MV-4-11 (cell line): ENCODE results near the gene CUX1.

ENCODE experiments used
- DNase-seq: peaks from one replicate; lab custom pipeline; 2025; lab: John Stamatoyannopoulos, UW

CUX1 gene

GRCh38 chr7:102236592-102237287, 419.3 kb downstream of the CUX1 start:
- peak; percentile 33 for DNase-seq

DNA sequence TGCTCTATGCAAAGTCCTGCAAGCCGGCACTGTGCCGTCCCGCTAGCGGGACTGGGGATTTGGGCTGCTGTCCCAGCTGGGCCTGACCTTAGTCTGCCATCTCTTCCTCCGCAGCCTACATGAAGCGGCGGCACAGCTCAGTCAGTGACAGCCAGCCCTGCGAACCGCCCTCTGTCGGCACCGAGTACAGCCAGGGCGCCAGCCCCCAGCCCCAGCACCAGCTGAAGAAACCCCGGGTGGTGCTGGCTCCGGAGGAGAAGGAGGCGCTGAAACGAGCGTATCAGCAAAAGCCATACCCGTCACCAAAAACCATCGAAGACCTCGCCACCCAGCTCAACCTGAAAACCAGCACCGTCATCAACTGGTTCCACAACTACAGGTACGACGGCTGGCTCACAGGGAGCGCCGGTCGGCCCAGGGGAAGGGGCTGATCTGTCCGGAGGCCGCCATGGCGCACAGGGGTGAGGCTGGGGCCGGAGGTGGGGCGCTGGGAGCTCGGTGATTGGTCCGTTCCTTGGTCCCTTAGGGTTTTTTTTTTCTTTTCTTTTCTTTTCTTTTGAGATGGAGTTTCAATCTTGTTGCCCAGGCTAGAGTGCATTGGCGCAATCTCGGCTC, 421.9 kb downstream of the CUX1 start:
- DNase-seq, result no peak

DNA sequence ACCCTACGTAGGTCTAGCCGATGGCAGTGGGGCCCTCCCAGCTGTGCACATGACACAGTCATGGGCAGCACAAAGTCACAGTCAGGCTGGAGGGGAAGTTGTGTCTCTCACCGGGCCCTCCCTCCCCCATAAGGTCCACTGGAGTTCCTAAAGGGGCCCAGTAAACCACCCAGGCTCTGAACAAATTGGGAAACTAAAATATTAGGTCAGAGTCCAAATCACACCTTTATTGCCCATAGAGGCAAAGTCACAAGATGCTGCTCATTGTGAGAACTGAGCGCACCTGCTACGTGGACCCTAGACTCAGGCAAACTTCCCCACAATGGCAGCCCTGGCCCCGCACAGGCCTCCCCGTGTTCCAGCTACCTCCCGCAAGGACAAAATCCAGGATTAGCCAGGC, 424.0 kb downstream of the CUX1 start:
- DNase-seq, result no peak

- no peak for DNase-seq
Measured at GRCh38 chr7:102244601-102245000, 427.2 kb downstream of the CUX1 start.

GRCh38 chr7:102248081-102248455, 430.6 kb downstream of the CUX1 start:
- DNase-seq, result no peak

- no peak for DNase-seq
Measured at GRCh38 chr7:102248456-102249395, 431.3 kb downstream of the CUX1 start.

DNA sequence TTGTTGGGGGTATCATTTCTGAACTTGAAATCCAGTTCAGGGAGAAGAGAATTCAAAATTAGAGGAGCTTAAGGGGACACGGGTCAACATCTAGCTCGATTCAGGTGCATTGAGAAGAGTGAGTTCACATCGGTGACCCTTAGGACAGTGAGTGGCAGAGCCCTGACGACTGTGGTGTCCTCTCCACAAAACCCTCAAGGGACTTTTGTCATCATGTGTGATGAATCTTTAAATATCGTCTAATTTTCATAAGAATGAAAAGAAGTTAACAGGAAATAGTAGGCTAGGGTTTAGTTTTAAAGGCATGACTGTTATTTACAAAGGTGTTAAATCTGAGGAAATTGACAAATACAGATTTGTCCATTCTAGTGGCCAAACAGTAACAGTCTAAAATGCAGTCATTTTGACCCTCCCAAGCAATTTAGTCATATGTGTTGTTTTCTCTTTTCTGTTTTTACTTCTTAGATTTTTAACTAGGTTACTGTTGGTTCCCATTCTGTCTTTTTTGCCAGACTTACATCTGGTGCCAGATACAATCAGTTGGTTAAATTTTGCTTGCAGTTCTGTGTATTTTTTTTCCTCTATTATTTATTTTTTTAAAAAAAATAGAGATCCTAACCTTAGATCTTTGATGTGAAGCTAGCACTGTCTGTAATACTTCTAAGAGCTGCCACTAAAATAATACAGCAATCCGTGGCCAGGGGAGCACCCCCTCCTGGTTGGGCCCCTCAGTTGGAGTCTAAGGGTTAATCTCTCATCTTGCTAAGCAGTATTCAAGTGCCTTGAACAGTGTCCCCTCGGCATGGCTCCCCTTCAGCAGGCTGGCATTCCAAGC, 434.3 kb downstream of the CUX1 start:
- no peak for DNase-seq

DNA sequence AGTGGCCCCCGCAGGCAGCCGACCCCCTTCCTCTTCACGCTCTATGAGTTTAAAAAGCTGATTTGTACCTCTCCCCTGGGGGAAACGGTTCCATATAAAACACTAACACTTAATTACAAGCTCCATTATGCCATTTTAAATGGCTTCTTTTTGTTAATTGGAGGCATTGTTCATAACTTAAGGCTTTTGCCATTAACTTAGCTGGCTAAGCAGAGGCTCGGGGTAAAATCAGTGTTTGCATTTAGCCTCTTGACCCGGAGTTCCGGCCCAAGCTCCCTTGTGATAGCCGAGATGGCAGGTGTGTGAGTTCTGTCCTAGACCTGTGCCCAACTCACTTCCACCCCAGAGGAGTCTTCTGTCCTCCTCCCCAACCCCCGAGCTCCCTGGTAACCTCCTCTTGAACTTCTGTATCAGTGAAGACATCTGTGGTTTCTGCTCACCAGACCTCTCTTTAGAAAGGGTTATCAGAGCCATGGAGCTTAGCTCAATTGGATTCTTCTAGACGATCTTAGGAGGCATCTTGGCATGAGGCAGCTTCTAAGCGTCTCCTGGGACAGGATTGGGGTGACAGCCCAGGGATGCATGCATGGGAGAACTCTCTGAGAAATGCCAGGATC, 435.0 kb downstream of the CUX1 start:
- peak; percentile 11 for DNase-seq

DNA sequence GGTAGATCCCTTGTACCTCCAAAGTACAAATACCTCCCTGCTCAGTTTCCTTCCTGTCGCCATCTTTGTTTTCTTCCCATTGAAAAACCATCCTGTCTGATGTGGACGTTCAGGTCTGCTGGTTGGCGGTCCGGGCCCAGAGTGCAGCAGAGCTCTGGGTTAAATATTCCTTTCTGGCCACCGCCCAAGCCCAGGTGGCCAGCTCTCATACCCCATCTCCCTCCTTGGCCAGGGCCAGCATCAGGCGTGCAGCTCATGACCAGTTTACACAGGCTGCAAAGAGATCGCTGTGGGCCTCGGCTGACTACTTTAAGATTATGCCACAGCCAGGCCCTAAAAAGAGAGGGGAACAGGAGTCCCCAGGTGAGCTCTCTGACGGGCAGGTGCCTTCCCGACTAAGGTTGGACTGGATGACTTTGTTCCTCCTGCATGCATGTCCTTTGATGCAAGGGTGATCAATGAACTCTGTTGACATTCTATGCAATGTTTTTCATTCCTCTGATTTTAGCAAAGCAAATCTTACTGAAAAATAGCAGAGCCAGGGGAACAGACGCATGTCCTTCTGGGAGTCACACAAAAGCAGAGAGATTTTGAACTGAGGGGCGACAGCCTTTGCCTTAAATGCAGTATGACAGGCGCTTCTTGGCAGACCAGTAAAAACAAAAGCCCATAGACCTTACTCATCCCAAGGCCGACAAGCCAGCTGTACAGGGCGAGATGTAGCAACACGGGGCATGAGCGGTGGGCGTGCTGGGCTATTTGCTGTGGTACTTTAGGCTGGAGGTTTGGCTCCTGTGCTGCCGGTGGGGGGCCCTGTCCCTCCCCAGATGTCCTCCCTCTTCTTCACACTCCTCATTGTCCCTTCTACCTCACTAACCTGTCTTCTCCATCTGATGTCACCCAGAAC, 435.9 kb downstream of the CUX1 start:
- DNase-seq, result no peak

- no peak for DNase-seq
Measured at GRCh38 chr7:102253973-102254370, 436.5 kb downstream of the CUX1 start.

GRCh38 chr7:102254521-102254920, 437.1 kb downstream of the CUX1 start:
- no peak for DNase-seq

DNA sequence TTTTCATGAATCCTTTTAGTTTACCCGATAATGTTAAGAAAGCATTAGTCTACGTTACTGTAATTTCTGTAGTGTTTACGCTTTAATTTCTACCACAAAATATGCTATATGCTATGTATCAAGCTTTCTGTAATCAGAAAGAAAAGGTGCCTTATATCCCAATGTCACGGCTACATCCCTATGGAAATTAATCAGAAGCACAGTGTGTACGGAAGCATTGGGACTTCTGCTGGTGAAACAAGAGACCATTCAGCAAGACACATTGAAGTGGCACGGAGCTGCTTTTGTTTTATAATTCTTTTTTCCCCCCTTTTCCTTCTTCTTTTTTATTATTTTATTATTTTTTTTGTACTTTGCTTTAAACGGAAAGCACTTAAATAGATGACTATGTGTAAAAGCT, 438.1 kb downstream of the CUX1 start:
- DNase-seq, result no peak

GRCh38 chr7:102255916-102256315, 438.5 kb downstream of the CUX1 start:
- no peak for DNase-seq

DNA sequence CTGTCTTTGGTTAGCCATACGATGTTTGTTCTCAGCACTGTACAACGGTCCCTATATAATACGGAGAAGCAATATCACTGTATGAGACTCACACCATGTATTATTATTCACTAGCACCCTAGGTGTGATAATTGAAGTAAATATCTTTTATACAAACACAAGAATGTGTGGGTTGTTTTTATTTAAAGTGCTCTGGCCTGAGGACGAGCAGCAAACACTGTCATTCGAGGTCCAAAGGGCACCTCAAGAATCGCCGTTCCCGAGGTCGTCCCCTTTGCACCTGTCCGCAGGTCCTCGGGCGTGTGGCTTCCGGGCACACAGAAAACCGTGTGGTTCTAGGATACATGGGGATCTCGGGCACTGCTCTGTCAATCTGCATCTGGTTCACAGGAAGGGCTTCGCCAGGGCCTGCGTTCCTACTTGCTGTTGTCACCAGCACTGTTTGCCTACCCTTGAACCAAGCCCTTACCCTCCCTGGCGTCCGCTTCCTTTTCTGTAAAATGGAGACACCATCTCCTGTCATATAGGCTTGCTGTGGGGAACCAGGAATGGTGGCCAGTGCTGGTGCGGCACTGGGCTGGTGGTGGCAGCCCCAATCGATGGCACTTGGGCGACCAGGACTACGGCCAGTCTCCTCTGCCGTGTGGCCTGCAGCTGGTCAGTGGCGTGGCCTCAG, 440.8 kb downstream of the CUX1 start:
- no peak for DNase-seq

DNA sequence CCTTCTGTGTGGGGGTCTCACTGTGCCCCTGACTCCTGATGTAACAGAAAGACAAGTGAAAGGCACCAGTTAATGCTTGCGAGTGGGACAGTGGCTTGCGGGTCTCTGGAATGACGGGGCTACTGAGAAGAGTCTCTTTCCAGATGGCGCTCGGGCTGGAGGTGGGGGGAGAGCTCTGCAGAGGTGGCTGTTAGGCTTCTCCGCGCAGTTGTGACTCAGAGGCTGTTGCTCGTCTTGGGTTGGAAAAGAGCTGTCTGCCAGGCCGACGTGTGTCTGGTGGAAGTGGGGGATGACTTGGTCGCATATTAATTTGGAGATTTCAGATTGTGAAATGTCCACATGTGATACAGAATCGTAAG, 441.3 kb downstream of the CUX1 start:
- peak; percentile 5 for DNase-seq

- DNase-seq, result no peak
Measured at GRCh38 chr7:102260856-102261255, 443.4 kb downstream of the CUX1 start.

DNA sequence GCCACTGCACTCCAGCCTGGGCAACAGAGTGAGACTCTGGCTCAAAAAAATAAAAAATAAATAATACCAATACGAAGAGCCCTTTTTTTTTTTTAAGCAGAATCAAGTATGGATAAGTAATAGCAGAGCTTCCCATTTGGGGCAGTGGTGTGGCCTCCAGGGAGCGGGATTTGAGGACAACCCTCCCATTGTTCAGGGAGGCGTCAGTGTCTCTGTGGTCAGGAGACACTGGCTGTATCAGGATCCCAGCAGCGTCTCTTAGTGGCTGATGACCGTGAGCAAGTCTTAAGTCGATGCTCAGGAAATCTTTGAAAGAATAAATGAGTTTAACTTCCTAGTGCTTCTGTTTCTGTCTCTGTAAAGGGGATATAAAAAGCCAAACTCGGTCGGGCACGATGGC, 444.0 kb downstream of the CUX1 start:
- DNase-seq, result no peak

DNA sequence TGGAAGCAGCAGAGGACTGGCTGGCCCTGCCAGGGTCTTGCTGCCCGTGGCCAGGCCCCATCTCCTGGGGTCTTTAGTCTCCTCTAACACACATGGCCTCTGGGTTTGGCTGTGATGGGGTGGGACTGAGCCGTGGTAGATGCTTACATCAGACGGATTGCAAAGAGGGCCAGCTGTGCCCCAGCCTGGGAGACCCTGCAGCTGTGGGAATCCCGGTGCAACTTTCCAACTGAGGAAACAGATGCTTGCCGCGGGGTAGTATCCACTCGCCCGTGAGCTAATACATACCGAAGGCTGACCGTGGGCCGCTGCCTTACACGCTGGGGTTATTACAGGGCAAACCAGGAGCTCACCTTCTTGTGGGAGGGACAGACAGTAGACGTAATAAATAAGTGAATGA, 445.1 kb downstream of the CUX1 start:
- DNase-seq, result no peak

- DNase-seq, result peak; percentile 76
Measured at GRCh38 chr7:102264367-102264891, 447.0 kb downstream of the CUX1 start.

DNA sequence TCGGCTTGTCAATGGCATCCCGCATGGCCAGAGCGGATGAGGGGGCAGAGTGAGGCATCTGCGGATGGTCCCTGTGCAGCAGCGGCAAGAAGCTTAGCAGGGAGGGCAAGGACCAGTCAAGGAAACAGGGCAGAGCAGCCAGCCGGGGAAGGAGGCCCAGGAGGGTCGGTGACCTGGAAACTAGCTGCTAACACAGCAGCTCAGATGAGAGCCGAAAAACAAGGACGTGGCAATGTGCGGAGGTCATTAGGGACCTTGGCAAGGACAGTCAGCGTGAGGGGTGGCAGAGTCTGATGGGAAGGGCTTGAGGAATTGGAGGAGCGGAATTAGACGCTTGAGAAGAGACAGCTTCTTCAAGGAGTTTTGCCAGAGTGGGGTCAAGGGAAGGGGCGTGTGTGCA, 449.1 kb downstream of the CUX1 start:
- DNase-seq, result no peak
